OCI-LY7 (cell line): ENCODE data around the gene PA2G4.

Experiments used
- EZH2phosphoT487 ChIP-seq: fragments of 200-600 bp; sonication (generic); IDR thresholded peaks from 2 replicates; pipeline ENCODE4 v1.6.1; 2018; ENCODE audit warnings: low read depth, borderline replicate concordance, mild to moderate bottlenecking, mixed run types, antibody characterized with exemption, low read length, moderate library complexity, mixed read lengths
- TF ChIP-seq, protein P1 (sequence below): fragments of 200-600 bp; sonication (generic); conservative IDR thresholded peaks from 2 replicates; pipeline ENCODE4 v1.5.1; 2014; ENCODE audit warnings: mild to moderate bottlenecking, antibody characterized with exemption, low read length, moderate library complexity, mixed read lengths

DNA sequence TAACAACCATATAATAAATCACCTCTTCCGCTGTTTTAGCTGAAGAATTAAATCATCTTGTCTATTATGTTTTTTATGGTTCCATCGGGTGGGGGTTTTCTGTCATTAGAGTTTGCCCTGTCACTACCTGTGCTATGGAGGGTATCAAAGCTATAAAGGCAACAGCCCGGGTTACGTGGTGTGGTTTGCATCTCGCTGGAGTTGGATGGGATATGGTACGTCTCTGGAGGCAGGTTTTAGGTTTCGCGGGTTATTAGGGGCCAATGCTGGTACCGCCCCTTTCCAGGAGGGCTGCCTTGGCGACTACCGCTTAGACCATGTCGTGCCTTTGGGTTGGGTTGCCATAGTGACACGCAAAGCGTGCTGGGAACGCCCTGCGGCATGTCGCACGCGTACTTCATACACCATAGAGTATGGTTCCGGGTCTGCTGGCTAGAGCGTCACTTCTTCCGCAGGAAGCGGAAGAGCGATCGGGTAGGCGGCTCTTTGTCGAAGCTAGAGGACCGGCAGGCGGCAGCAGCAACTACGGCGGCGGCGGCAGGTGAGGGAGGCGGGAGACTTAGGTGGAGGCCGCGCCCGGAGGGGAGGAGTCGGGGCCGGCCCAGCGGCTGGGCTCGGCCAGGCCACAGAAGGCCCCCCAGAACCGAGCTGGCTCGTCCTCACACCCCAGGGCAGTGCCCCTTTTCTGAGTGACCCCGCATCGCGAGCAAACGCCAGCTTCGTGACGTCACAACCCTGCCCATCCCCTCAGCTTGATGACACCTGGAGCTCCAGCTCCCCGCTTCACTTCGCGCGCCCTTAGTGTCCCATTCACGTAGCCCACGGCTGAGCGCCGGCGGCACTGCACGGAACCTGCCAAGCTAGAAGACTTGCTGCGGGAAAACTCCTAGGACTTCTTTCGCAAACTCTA is 13.7 kb downstream of the PA2G4 start, which contains the start of gene ZC3H10:
- TF ChIP-seq EZH2phosphoT487: no peak
- TF ChIP-seq, protein P1, sequence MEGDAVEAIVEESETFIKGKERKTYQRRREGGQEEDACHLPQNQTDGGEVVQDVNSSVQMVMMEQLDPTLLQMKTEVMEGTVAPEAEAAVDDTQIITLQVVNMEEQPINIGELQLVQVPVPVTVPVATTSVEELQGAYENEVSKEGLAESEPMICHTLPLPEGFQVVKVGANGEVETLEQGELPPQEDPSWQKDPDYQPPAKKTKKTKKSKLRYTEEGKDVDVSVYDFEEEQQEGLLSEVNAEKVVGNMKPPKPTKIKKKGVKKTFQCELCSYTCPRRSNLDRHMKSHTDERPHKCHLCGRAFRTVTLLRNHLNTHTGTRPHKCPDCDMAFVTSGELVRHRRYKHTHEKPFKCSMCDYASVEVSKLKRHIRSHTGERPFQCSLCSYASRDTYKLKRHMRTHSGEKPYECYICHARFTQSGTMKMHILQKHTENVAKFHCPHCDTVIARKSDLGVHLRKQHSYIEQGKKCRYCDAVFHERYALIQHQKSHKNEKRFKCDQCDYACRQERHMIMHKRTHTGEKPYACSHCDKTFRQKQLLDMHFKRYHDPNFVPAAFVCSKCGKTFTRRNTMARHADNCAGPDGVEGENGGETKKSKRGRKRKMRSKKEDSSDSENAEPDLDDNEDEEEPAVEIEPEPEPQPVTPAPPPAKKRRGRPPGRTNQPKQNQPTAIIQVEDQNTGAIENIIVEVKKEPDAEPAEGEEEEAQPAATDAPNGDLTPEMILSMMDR: peak; percentile 64
